ENCODE measurements around the gene SRPX2. TPM values are rescaled to one million over a fixed set of nuclear protein-coding genes. Genes with fewer than 3 reads are reported as not detected.
A peak's percentile ranks its signal among the peaks of the same experiment; 100 is the strongest.

Gene SRPX2
- total RNA-seq, 6 donors from 2014 or later: 14.6 to 39.8 (median 23.4) TPM

GRCh38 chrX:100672966-100673365 is 29.0 kb downstream of the SRPX2 start:
- 63 to 84% methylated on average over 3 of the region's 3 CpGs for WGBS, 2 donors
- Histone ChIP-seq H3K36me3 (no peaks in the 10 kb centered on the region), H3K9me3 (no peaks in the 10 kb centered on the region), H3K27me3 (no peaks in the 10 kb centered on the region), H3K4me1 (no peaks in the 10 kb centered on the region), H3K4me3 (no peak overlapping the region), H3K27ac (no peak overlapping the region)
- no peak for ATAC-seq (ENCODE audit: low FRiP score in 2 of 2)
- DNase-seq: no peak
- TF ChIP-seq CTCF (IDR thresholded peaks at IDR 0.05) (no peak), POLR2A (IDR thresholded peaks at IDR 0.05) (no peak), EP300 (IDR thresholded peaks at IDR 0.05) (no peak), POLR2AphosphoS5 (IDR thresholded peaks at IDR 0.05) (no peak)

DNA sequence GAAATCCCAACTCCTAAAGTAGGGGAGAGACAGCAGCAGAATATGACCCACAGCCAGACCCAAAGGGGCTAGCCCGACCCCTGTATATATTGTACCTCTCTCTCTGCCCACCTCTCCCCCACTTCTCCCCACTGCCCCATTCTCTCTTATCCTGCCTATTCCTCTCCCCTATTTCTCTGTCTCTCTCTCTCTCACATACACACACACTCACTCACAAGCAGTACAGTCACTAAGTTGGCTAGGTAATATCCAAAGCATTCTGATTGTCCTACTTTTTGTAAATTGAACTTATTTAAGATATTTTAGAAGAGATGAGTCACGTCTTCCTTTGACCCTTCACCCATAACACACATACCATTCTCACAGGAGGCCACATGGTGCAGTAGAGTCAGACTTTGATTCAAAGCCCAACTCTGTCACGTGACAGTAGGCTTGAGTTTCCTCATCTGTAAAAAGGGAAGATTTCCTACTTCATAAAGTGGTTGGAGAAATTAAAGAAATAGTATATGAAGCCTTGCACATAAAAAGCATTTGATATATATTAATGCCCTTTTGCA is 29.5 kb downstream of the SRPX2 start:
- H3K27me3 ChIP-seq: no peaks in the 10 kb centered on the region
- no peak for DNase-seq
- 60 to 69% methylated on average over 3 of the region's 3 CpGs for WGBS, 2 donors
- H3K36me3 ChIP-seq: no peaks in the 10 kb centered on the region
- no peak overlapping the region for H3K27ac ChIP-seq
- TF ChIP-seq EP300 (IDR thresholded peaks at IDR 0.05): no peak
- TF ChIP-seq CTCF (IDR thresholded peaks at IDR 0.05): no peak
- TF ChIP-seq POLR2AphosphoS5 (IDR thresholded peaks at IDR 0.05): no peak
- TF ChIP-seq POLR2A (IDR thresholded peaks at IDR 0.05): no peak
- no peaks in the 10 kb centered on the region for H3K9me3 ChIP-seq
- H3K4me3 ChIP-seq: no peak overlapping the region
- no peaks in the 10 kb centered on the region for H3K4me1 ChIP-seq
- ATAC-seq (ENCODE audit: low FRiP score in 2 of 2): no peak

DNA sequence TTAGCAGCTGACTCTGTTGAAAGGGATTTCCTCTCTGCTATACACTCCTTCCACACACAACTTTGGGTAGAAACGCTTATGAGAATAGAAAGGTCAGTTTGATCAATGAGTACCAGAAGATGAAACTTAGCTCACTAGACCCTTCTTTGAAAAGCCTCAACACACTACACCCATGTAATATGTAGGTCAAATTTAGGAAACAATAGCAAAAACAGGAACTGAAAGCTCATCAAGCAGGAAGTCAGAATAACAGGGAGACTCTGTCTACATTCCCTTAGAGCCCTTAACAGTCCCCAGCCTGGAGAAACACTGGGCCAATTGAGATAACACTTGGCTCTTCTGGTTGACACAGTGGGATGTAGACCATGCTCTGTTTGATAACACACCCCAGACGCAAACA is 30.7 kb downstream of the SRPX2 start:
- H3K9me3 ChIP-seq: no peaks in the 10 kb centered on the region
- no peak overlapping the region for H3K27ac ChIP-seq
- DNase-seq (no peak), ATAC-seq (ENCODE audit: low FRiP score in 2 of 2) (peak in 1 of 2 donors; percentile 31)
- WGBS, 2 donors: 60 to 75% methylated on average over 1 to 2 of the region's 2 CpGs
- H3K36me3 ChIP-seq: no peaks in the 10 kb centered on the region
- H3K4me3 ChIP-seq: no peak overlapping the region
- TF ChIP-seq EP300 (IDR thresholded peaks at IDR 0.05) (no peak), CTCF (IDR thresholded peaks at IDR 0.05) (no peak), POLR2A (IDR thresholded peaks at IDR 0.05) (no peak), POLR2AphosphoS5 (IDR thresholded peaks at IDR 0.05) (no peak)
- no peaks in the 10 kb centered on the region for H3K4me1 ChIP-seq
- H3K27me3 ChIP-seq: no peaks in the 10 kb centered on the region

DNA sequence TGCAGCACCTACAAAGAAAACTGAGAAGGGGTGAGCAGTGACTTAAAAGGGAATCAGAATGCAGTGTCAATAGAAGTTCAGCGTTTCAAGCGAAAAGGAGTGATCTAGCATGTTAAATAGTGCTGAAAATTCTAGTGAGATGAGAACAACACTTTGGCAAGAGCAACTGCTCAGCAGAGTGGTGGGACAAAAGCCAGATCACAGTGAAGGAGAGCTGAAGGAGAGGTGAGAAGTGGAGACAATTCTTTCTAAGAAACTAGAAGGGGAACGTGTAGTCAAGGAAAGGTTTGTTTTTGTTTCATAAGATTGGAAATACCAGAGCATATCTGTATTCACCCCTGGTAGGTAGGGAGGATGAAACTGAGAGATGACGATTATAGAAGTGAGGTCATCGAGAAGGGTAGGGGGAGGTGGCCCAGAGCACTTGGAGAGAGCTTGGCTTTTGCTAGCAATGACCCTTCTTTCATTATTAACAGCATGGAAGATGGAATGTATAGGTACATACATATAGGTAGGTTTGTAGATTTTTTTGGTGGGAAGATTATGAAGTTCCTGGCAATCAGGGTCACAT is 33.7 kb downstream of the SRPX2 start:
- ATAC-seq (ENCODE audit: low FRiP score in 2 of 2) (peak in 1 of 2 donors; percentile 41), DNase-seq (no peak)
- H3K9me3 ChIP-seq: no peaks in the 10 kb centered on the region

More for the DNA sequence above, 33.7 kb downstream of the SRPX2 start:
- H3K4me1 ChIP-seq: no peaks in the 10 kb centered on the region
- WGBS, 2 donors: 62 to 66% methylated on average over 5 of the region's 5 CpGs
- no peak overlapping the region for H3K27ac ChIP-seq
- H3K4me3 ChIP-seq: no peak overlapping the region
- no peaks in the 10 kb centered on the region for H3K36me3 ChIP-seq
- TF ChIP-seq POLR2A (IDR thresholded peaks at IDR 0.05) (no peak), CTCF (IDR thresholded peaks at IDR 0.05) (no peak), EP300 (IDR thresholded peaks at IDR 0.05) (no peak), POLR2AphosphoS5 (IDR thresholded peaks at IDR 0.05) (no peak)
- no peaks in the 10 kb centered on the region for H3K27me3 ChIP-seq
